ENCODE data around the gene ARSH. TPM values are rescaled to one million over a fixed set of nuclear protein-coding genes. Genes with fewer than 3 reads are reported as not detected.
"Not testable (repeated sequence)": the region's sequence is repeated elsewhere in the genome, so short reads cannot be mapped to it uniquely, and the experiment has no call there.

ARSH gene
- total RNA-seq = under 1 TPM in 2 of 6 donors, not detected in 4; 0.06 to 0.15 TPM
- polyA plus RNA-seq = under 1 TPM; 0.05 to 0.11 TPM

GRCh38 chrX:3006495-3006894, at the start of gene ARSH:
Gene ARSH (plus strand): TSS chrX:3006546. CDS start chrX:3006613, 67 bp downstream.
- Histone ChIP-seq H3K4me1 (no peaks in the 10 kb centered on the region), H3K36me3 (no peaks in the 10 kb centered on the region), H3K4me3 (no peak within 1 kb of the TSS), H3K27ac (no peak within 1 kb of the TSS), H3K9me3 (no peaks in the 10 kb centered on the region), H3K27me3 (no peaks in the 10 kb centered on the region)
- intact Hi-C loops (cut with DNase I) = no loop called here
- 40 to 58% methylated on average over 6 of the region's 6 CpGs for WGBS, 2 donors
- DNase-seq = no peak
- no peak for FAIRE-seq
- ATAC-seq = no peak
- TF ChIP-seq, protein P1, sequence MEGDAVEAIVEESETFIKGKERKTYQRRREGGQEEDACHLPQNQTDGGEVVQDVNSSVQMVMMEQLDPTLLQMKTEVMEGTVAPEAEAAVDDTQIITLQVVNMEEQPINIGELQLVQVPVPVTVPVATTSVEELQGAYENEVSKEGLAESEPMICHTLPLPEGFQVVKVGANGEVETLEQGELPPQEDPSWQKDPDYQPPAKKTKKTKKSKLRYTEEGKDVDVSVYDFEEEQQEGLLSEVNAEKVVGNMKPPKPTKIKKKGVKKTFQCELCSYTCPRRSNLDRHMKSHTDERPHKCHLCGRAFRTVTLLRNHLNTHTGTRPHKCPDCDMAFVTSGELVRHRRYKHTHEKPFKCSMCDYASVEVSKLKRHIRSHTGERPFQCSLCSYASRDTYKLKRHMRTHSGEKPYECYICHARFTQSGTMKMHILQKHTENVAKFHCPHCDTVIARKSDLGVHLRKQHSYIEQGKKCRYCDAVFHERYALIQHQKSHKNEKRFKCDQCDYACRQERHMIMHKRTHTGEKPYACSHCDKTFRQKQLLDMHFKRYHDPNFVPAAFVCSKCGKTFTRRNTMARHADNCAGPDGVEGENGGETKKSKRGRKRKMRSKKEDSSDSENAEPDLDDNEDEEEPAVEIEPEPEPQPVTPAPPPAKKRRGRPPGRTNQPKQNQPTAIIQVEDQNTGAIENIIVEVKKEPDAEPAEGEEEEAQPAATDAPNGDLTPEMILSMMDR (IDR thresholded peaks at IDR 0.05) = no peak

DNA sequence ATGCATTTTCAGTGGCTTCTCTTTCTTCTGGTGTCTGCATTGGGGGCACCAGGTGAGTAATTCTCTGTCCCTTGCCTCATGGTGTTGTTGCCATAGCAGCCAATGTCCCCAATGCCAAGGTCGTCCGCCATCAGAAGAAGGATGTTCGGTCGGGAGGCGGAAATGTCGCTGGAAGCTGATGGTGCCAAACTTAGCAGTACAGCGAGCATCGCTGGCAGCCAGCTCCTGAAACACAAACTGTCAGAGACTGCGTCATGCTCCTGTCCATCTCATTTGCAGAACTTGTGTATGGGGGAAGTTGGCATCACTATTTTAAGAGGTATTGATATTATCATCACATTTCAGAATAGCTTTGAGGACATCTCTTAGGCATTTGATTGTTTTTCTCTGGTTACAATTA, 48.1 kb upstream of the ARSH start:
- TF ChIP-seq, protein P1 (IDR thresholded peaks at IDR 0.05) = no peak
- intact Hi-C loops (cut with DNase I) = no loop called here
- FAIRE-seq (no peak), DNase-seq (no peak), ATAC-seq (no peak)
- 84 to 89% methylated on average over 9 of the region's 9 CpGs for WGBS, 2 donors
- H3K27me3 ChIP-seq = no peaks in the 10 kb centered on the region
- H3K4me1 ChIP-seq = no peaks in the 10 kb centered on the region
- H3K27ac ChIP-seq = no peak overlapping the region
- no peak overlapping the region for H3K4me3 ChIP-seq
- H3K9me3 ChIP-seq = no peaks in the 10 kb centered on the region
- H3K36me3 ChIP-seq = peaks cover 0 to 57% (median 4%) of the 10 kb centered on the region in 3 donors

- 89 to 90% methylated on average over 14 of the region's 14 CpGs for WGBS, 2 donors
- peaks cover 0 to 31% (median 0%) of the 10 kb centered on the region in 3 donors for H3K36me3 ChIP-seq
- no peak overlapping the region for H3K4me3 ChIP-seq
- no peaks in the 10 kb centered on the region for H3K9me3 ChIP-seq
- H3K27ac ChIP-seq = no peak overlapping the region
- FAIRE-seq (no peak), ATAC-seq (no peak), DNase-seq (no peak)
- intact Hi-C loops (cut with DNase I) = no loop called here
- H3K27me3 ChIP-seq = no peaks in the 10 kb centered on the region
- TF ChIP-seq, protein P1 (IDR thresholded peaks at IDR 0.05) = no peak
- H3K4me1 ChIP-seq = peaks cover 0 to 9% (median 8%) of the 10 kb centered on the region in 3 donors
Observed at GRCh38 chrX:2960861-2961515, 45.4 kb upstream of the ARSH start.

GRCh38 chrX:2962381-2962780, 44.0 kb upstream of the ARSH start:
- intact Hi-C loops (cut with DNase I) = no loop called here
- no peaks in the 10 kb centered on the region for H3K9me3 ChIP-seq
- no peaks in the 10 kb centered on the region for H3K27me3 ChIP-seq
- DNase-seq (peak in 3 of 6 donors; percentile 16 to 34 (median 27)), FAIRE-seq (no peak), ATAC-seq (peak in 2 of 4 donors; percentile 11 to 36)
- H3K4me1 ChIP-seq = peaks cover 0 to 19% (median 11%) of the 10 kb centered on the region in 3 donors
- peak overlapping the region in 3 of 4 donors; percentile 71 to 89 (median 88) for H3K27ac ChIP-seq
- TF ChIP-seq, protein P1 (IDR thresholded peaks at IDR 0.05) = no peak
- H3K36me3 ChIP-seq = peaks cover 0 to 21% (median 0%) of the 10 kb centered on the region in 3 donors
- WGBS, 2 donors = 20 to 39% methylated on average over 11 of the region's 11 CpGs
- H3K4me3 ChIP-seq = peak overlapping the region in 2 of 4 donors; percentile 31 to 35

DNA sequence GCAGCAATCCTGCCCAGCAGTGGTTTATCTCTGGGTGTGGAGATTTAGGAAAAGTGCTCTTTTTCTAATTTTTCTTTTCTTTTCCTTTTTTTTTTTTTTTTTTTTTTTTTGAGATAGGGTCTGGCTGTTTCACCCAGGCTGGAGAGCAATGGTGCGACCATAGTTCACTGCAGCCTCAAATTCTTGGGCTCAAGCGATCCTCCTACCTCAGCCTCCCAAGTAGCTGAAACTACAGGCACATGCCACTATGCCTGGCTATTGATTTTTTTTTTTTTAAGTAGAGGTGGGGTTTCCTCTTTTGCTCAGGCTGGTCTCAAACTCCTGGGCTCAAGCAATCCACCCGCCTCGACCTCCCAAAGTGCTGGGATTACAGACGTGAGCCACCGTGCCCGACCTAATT, 42.9 kb upstream of the ARSH start:
- ATAC-seq = peak in 1 of 4 donors; percentile 5
- H3K9me3 ChIP-seq; DNase-seq; intact Hi-C loops (cut with DNase I); FAIRE-seq; H3K27me3 ChIP-seq: not testable (repeated sequence)
- peak overlapping the region in 3 of 4 donors; percentile 4 to 35 (median 31) for H3K4me3 ChIP-seq
- peaks cover 0 to 12% (median 0%) of the 10 kb centered on the region in 3 donors for H3K36me3 ChIP-seq
- WGBS, 2 donors = 31 to 35% methylated on average over 7 of the region's 7 CpGs
- peaks cover 0 to 22% (median 11%) of the 10 kb centered on the region in 3 donors for H3K4me1 ChIP-seq
- H3K27ac ChIP-seq = peak overlapping the region; percentile 69 to 89 (median 80)

DNA sequence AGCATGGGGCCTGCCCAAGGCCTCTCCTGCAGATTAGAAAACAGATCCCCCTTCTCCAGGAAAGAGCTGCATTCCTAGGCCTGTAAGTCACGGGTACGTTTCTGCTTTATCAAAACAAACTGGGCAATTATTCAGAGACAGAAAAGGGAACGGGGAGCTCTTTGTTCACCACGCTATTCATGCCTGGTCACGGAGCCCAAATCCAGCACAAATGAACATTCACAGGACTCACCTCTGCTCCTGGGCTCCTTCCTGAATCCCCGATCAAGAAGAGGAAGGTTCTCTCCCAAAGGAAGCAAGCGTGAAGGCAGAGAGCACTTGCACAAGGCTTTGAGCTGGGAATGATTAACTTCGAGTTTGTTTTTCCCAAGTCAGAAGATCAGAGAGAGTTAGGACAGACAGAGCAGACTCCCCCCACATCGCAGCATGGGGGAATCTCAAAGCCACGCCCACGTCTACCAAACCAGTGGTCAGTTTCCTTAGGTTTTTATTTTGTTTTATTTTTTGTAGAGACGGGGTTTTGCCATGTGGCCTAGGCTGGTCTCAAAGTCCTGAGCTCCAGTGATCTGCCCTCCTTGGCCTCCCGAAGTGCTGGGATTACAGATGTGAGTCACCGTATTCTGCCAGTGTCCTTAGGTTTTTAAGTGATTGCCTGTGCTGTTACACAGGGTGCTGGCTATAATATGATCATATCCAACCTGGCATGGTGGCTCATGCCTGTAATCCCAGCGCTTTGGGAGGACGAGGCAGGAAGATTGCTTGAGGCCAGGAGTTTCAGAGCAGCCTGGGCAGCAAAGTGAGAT, 42.2 kb upstream of the ARSH start:
- H3K27ac ChIP-seq = peak overlapping the region; percentile 69 to 89 (median 80)
- WGBS, 2 donors = 16 to 20% methylated on average over 14 to 15 of the region's 16 CpGs
- ATAC-seq (peak; percentile 78 to 85 (median 84)), DNase-seq (peak in 4 of 6 donors; percentile 7 to 47 (median 34)), FAIRE-seq (peak; percentile 64)
- H3K27me3 ChIP-seq; H3K9me3 ChIP-seq; H3K36me3 ChIP-seq; intact Hi-C loops (cut with DNase I): not testable (repeated sequence)
- peaks cover 0 to 22% (median 11%) of the 10 kb centered on the region in 3 donors for H3K4me1 ChIP-seq
- peak overlapping the region in 3 of 4 donors; percentile 4 to 35 (median 31) for H3K4me3 ChIP-seq

All from pancreas (tissue), 10 donors.